DOHH2 (cell line): ENCODE measurements around the gene CPXM1.
A peak's percentile ranks its signal among the peaks of the same experiment; 100 is the strongest.

Experiments used
- H3F3A ChIP-seq: fragments of 200-600 bp; sonication (generic), shearing (Covaris generic); 2 replicates; pipeline ENCODE4 v1.6.0; 2016; ENCODE audit warnings: antibody characterized with exemption, mild to moderate bottlenecking; ENCODE audit not compliant: control insufficient read depth, insufficient read depth
- H3K27ac ChIP-seq: fragments of 200-600 bp; sonication (generic); 2 replicates; pipeline ENCODE4 v1.5.1; 2014; ENCODE audit warnings: low read depth, mild to moderate bottlenecking, low read length, moderate library complexity
- H3K27me3 ChIP-seq: fragments of 200-600 bp; sonication (generic); 2 replicates; pipeline ENCODE4 v1.6.1; 2014; ENCODE audit warnings: mild to moderate bottlenecking, low read length, mixed read lengths; ENCODE audit not compliant: control insufficient read depth
- H3K36me3 ChIP-seq: fragments of 200-600 bp; sonication (generic); 2 replicates; pipeline ENCODE4 v1.6.1; 2014; ENCODE audit warnings: mild to moderate bottlenecking, low read length, moderate library complexity, mixed read lengths; ENCODE audit not compliant: control insufficient read depth
- H3K4me1 ChIP-seq: fragments of 200-600 bp; sonication (generic); 2 replicates; pipeline ENCODE4 v1.6.1; 2014; ENCODE audit warnings: mild to moderate bottlenecking, low read length, mixed read lengths; ENCODE audit not compliant: control insufficient read depth
- H3K4me2 ChIP-seq: fragments of 200-600 bp; sonication (generic); 2 replicates; pipeline ENCODE4 v1.6.0; 2014; ENCODE audit warnings: mild to moderate bottlenecking, low read length, moderate library complexity
- H3K4me3 ChIP-seq: fragments of 200-600 bp; sonication (generic); 2 replicates; pipeline ENCODE4 v1.5.1; 2014; ENCODE audit warnings: mild to moderate bottlenecking, low read length, mixed read lengths
- H3K79me2 ChIP-seq: fragments of 200-600 bp; sonication (generic); 2 replicates; pipeline ENCODE4 v1.6.1; 2014; ENCODE audit warnings: mild to moderate bottlenecking, low read length, mixed read lengths; ENCODE audit not compliant: control insufficient read depth
- H3K9me2 ChIP-seq: fragments of 200-600 bp; sonication (generic); replicated peaks from 2 replicates; pipeline ENCODE4 v1.6.1; 2014; ENCODE audit warnings: mild to moderate bottlenecking, low read length, mixed read lengths; ENCODE audit not compliant: control insufficient read depth
- H3K9me3 ChIP-seq: fragments of 200-600 bp; sonication (generic); 2 replicates; pipeline ENCODE4 v1.6.1; 2014; ENCODE audit warnings: antibody characterized with exemption, low read length, mixed read lengths; ENCODE audit not compliant: control insufficient read depth, insufficient read depth
- H4K20me1 ChIP-seq: fragments of 200-600 bp; sonication (generic); 2 replicates; pipeline ENCODE4 v1.6.0; 2014; ENCODE audit warnings: low read depth, mild to moderate bottlenecking, antibody characterized with exemption, low read length, moderate library complexity; ENCODE audit not compliant: control insufficient read depth, insufficient read depth
- CTCF ChIP-seq: fragments of 200-600 bp; sonication (generic); IDR thresholded peaks from one replicate; pipeline ENCODE4 v1.5.1; 2014; ENCODE audit warnings: antibody characterized with exemption, mild to moderate bottlenecking, low read depth, low read length; ENCODE audit not compliant: poor library complexity, severe bottlenecking
- EZH2phosphoT487 ChIP-seq: fragments of 200-600 bp; sonication (generic); IDR thresholded peaks from 2 replicates; pipeline ENCODE4 v1.6.1; 2017; ENCODE audit warnings: borderline replicate concordance, mild to moderate bottlenecking, antibody characterized with exemption, low read length, moderate library complexity, mixed read lengths

CPXM1 gene

GRCh38 chr20:2846698-2847097 is 46.3 kb upstream of the CPXM1 start:
- Histone ChIP-seq H3K9me3 (no peaks in the 10 kb centered on the region), H3K79me2 (peaks cover 1% of the 10 kb centered on the region), H3K9me2 (no peaks in the 10 kb centered on the region), H3K4me3 (no peak overlapping the region), H3F3A (no peaks in the 10 kb centered on the region), H4K20me1 (no peaks in the 10 kb centered on the region), H3K4me2 (no peak overlapping the region), H3K27ac (no peak overlapping the region), H3K36me3 (no peaks in the 10 kb centered on the region), H3K27me3 (no peaks in the 10 kb centered on the region), H3K4me1 (peaks cover 2% of the 10 kb centered on the region)
- TF ChIP-seq CTCF, result no peak
- TF ChIP-seq EZH2phosphoT487, result no peak

- no peaks in the 10 kb centered on the region for H4K20me1 ChIP-seq
- no peaks in the 10 kb centered on the region for H3F3A ChIP-seq
- no peaks in the 10 kb centered on the region for H3K9me2 ChIP-seq
- H3K4me3 ChIP-seq, result no peak overlapping the region
- H3K9me3 ChIP-seq, result no peaks in the 10 kb centered on the region
- peaks cover 11% of the 10 kb centered on the region for H3K79me2 ChIP-seq
- H3K27ac ChIP-seq, result no peak overlapping the region
- H3K4me1 ChIP-seq, result peaks cover 8% of the 10 kb centered on the region
- TF ChIP-seq CTCF (no peak), EZH2phosphoT487 (no peak)
- H3K27me3 ChIP-seq, result no peaks in the 10 kb centered on the region
- no peaks in the 10 kb centered on the region for H3K36me3 ChIP-seq
- no peak overlapping the region for H3K4me2 ChIP-seq
Measured at GRCh38 chr20:2845607-2846006, 45.2 kb upstream of the CPXM1 start.

GRCh38 chr20:2840967-2841531 is 40.6 kb upstream of the CPXM1 start:
- Histone ChIP-seq H3K79me2 (peaks cover 11% of the 10 kb centered on the region), H3K27me3 (no peaks in the 10 kb centered on the region), H3K4me3 (peak overlapping the region; percentile 98), H3K9me3 (no peaks in the 10 kb centered on the region), H3K9me2 (no peaks in the 10 kb centered on the region), H3K4me1 (peaks cover 26% of the 10 kb centered on the region), H4K20me1 (no peaks in the 10 kb centered on the region), H3K27ac (no peak overlapping the region), H3K36me3 (no peaks in the 10 kb centered on the region), H3K4me2 (peak overlapping the region; percentile 96), H3F3A (no peaks in the 10 kb centered on the region)
- TF ChIP-seq EZH2phosphoT487 (no peak), CTCF (no peak)
